Immature natural killer cell (primary cell): Measurements from ENCODE around the gene TPH2. TPM values are rescaled to one million over a fixed set of nuclear protein-coding genes. Genes with fewer than 3 reads are reported as not detected.
A peak's percentile ranks its signal among the peaks of the same experiment; 100 is the strongest.

Experiments used
- DNase-seq, 3 donors: peaks; one replicate each; pipeline ENCODE4 v3.0.0; 2022; ENCODE audit warnings: mixed read lengths in 1 of 3
- H3K27ac Mint-ChIP-seq, 6 donors: one replicate each; pipeline ENCODE4 v1.8.0; 2020; ENCODE audit warnings: mixed read lengths in 6 of 6, mild to moderate bottlenecking in 5 of 6, inconsistent platforms in 4 of 6, moderate library complexity in 3 of 6
- H3K27me3 Mint-ChIP-seq, 3 donors: one replicate each; pipeline ENCODE4 v1.8.0; 2020 to 2021; ENCODE audit warnings: low read depth in 3 of 3, mild to moderate bottlenecking in 3 of 3, mixed read lengths in 3 of 3, moderate library complexity in 3 of 3, inconsistent platforms in 1 of 3
- H3K36me3 Mint-ChIP-seq, 3 donors: one replicate each; pipeline ENCODE4 v1.8.0; 2020; ENCODE audit warnings: mixed read lengths in 3 of 3, inconsistent platforms in 2 of 3, mild to moderate bottlenecking in 2 of 3
- H3K4me1 Mint-ChIP-seq, 2 donors: one replicate each; pipeline ENCODE4 v1.8.0; 2020; ENCODE audit warnings: inconsistent platforms in 2 of 2, mild to moderate bottlenecking in 2 of 2, mixed read lengths in 2 of 2, moderate library complexity in 1 of 2
- H3K4me3 Mint-ChIP-seq, 5 donors: one replicate each; pipeline ENCODE4 v1.8.0; 2020; ENCODE audit warnings: mild to moderate bottlenecking in 5 of 5, mixed read lengths in 5 of 5, inconsistent platforms in 3 of 5, moderate library complexity in 3 of 5
- H3K9me3 Mint-ChIP-seq, 6 donors: one replicate each; pipeline ENCODE4 v1.8.0; 2020; ENCODE audit warnings: mild to moderate bottlenecking in 6 of 6, mixed read lengths in 6 of 6, inconsistent platforms in 4 of 6, moderate library complexity in 3 of 6
- polyA plus RNA-seq, 3 donors: library from polyadenylated mRNA; unstranded; fragments of 300-500 nt; fragmentation: Illumina TruSeq; gene quantifications; one replicate each; pipeline ENCODE4 v1.2.3, GENCODE V29; 2021

TPH2 gene
- polyA plus RNA-seq, 3 donors from 2014 or later = not detected

DNA sequence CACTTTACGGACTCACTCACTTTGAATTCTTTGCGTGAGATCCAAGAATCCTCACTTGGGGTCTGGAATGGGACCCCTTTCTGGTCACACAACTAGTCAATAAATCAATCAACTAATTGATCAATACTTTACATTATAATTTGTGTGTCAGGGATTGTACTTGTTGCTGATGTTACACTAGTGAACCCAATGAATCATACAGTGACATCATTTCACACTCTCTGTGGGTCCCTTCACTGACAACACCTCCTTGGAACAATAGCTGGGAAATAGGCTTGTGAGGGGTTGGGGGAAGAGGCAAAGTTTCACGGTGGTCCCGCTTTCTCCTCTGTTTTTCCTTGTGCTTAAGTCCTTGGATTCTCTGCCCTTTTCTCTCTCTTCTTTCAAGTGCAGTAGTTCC is 35.0 kb downstream of the TPH2 start:
- peaks cover 0 to 2% (median 2%) of the 10 kb centered on the region in 3 donors for H3K27me3 Mint-ChIP-seq
- no peaks in the 10 kb centered on the region for H3K4me1 Mint-ChIP-seq
- no peak overlapping the region for H3K4me3 Mint-ChIP-seq
- H3K27ac Mint-ChIP-seq = no peak overlapping the region
- no peaks in the 10 kb centered on the region for H3K36me3 Mint-ChIP-seq
- H3K9me3 Mint-ChIP-seq = no peaks in the 10 kb centered on the region
- no peak for DNase-seq

DNA sequence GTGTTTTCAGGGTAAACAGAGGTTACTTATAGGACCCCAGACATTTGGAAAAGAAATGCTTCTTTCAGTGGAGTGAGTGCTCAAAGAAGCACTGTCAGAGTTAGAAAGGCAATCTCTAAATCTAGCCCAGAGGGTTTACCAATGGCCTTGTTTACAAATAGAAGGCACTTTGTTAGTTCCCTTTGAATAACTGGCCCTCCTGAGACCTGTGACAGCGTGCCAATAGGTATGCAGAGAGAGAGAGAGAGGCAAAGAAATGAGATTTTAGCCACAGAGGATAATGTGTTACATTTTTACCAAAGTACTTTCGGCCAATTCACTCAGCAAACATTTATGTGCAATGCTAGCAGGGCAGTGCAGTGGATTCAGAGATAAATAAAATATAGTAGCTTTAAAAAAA is 41.9 kb downstream of the TPH2 start:
- no peak overlapping the region for H3K27ac Mint-ChIP-seq
- H3K4me3 Mint-ChIP-seq = no peak overlapping the region
- no peak for DNase-seq
- H3K9me3 Mint-ChIP-seq = no peaks in the 10 kb centered on the region
- peaks cover 0 to 1% (median 0%) of the 10 kb centered on the region in 3 donors for H3K27me3 Mint-ChIP-seq
- no peaks in the 10 kb centered on the region for H3K36me3 Mint-ChIP-seq
- no peaks in the 10 kb centered on the region for H3K4me1 Mint-ChIP-seq

DNA sequence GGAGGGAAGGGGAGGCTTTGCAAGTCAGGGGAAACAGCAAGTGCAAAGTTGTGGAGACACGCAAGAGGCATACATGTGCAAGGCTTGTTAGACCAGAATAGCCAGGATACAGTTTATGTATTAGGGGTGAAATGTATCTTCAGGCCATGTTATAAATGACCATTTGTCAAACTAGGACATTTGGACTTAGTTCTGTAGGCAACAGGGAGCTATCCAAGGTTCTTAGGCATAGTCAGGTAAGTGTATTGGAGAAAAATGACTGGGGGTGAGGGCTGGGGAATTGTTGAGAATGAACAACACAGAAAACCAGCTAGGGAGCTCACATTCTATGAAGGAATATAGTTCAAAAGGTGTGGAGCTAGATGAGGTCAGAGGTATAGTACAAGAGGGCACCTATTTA is 42.5 kb downstream of the TPH2 start:
- Mint-ChIP-seq H3K27ac (no peak overlapping the region), H3K4me1 (no peaks in the 10 kb centered on the region), H3K27me3 (peaks cover 0 to 1% (median 0%) of the 10 kb centered on the region in 3 donors), H3K9me3 (no peaks in the 10 kb centered on the region), H3K36me3 (no peaks in the 10 kb centered on the region), H3K4me3 (no peak overlapping the region)
- DNase-seq = no peak

DNA sequence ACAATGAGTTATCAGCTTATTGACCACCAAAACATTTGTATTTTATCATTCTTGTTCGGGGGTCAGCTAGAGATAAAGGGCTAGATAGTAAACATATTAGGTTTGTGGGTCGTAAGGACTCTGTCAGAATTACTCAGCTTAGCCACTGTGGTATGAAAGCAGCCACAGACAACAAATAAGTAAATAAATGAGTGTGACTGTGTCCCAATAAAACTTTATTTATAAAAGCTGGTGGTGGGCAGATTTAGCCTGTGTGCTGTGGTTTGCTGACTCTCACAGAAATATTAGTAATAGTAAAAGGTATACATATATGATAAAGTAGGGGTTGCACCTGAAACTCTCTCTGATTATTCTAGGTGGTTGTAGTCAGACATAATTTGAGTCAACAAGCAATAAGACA is 56.1 kb downstream of the TPH2 start:
- Mint-ChIP-seq H3K27me3 (peaks cover 0 to 7% (median 2%) of the 10 kb centered on the region in 3 donors), H3K9me3 (peaks cover 0 to 5% (median 0%) of the 10 kb centered on the region in 6 donors), H3K4me1 (no peaks in the 10 kb centered on the region), H3K4me3 (no peak overlapping the region), H3K27ac (no peak overlapping the region), H3K36me3 (no peaks in the 10 kb centered on the region)
- DNase-seq = no peak

- Mint-ChIP-seq H3K4me3 (no peak overlapping the region), H3K36me3 (no peaks in the 10 kb centered on the region), H3K9me3 (peaks cover 0 to 5% (median 0%) of the 10 kb centered on the region in 6 donors), H3K4me1 (no peaks in the 10 kb centered on the region), H3K27me3 (peaks cover 0 to 6% (median 0%) of the 10 kb centered on the region in 3 donors), H3K27ac (no peak overlapping the region)
- DNase-seq = no peak
Observed at GRCh38 chr12:71999795-72000194, 61.1 kb downstream of the TPH2 start.

GRCh38 chr12:72000969-72001648 is 62.5 kb downstream of the TPH2 start:
- Mint-ChIP-seq H3K4me1 (no peaks in the 10 kb centered on the region), H3K9me3 (peaks cover 0 to 5% (median 0%) of the 10 kb centered on the region in 6 donors), H3K4me3 (no peak overlapping the region), H3K27ac (no peak overlapping the region), H3K27me3 (peaks cover 0 to 8% (median 0%) of the 10 kb centered on the region in 3 donors), H3K36me3 (no peaks in the 10 kb centered on the region)
- no peak for DNase-seq

GRCh38 chr12:72006766-72007165 is 68.1 kb downstream of the TPH2 start:
- Mint-ChIP-seq H3K4me3 (no peak overlapping the region), H3K27me3 (peaks cover 0 to 4% (median 0%) of the 10 kb centered on the region in 3 donors), H3K9me3 (no peaks in the 10 kb centered on the region), H3K4me1 (no peaks in the 10 kb centered on the region), H3K36me3 (no peaks in the 10 kb centered on the region), H3K27ac (no peak overlapping the region)
- DNase-seq = no peak

- Mint-ChIP-seq H3K27me3 (peaks cover 0 to 4% (median 4%) of the 10 kb centered on the region in 3 donors), H3K4me1 (no peaks in the 10 kb centered on the region)
- DNase-seq = no peak
Observed at GRCh38 chr12:72010356-72010755, 71.7 kb downstream of the TPH2 start.

DNA sequence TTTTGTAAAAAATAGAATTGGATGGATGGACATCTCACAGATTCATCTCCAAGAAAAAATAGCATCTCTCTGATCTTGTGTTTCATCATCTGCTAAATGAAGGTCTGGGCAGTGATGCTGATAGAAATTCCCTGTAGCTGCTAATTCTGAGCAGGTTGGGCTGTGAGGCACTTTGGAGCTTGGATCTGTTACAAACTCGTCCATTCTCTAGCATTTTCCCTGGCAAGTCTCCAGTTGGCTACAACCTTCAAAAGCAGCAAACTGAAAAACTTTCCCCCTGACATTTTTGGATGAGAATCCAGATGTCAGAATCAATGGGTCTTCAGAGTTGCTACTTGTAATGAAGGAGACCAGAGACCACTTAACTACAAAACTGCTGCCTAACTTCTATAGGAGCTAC is 72.7 kb downstream of the TPH2 start:
- Mint-ChIP-seq H3K27ac (no peak overlapping the region), H3K4me1 (no peaks in the 10 kb centered on the region), H3K4me3 (no peak overlapping the region), H3K36me3 (no peaks in the 10 kb centered on the region), H3K27me3 (peaks cover 0 to 4% (median 2%) of the 10 kb centered on the region in 3 donors), H3K9me3 (no peaks in the 10 kb centered on the region)
- DNase-seq = no peak

More at GRCh38 chr12:72010356-72010755, 71.7 kb downstream of the TPH2 start:
- Mint-ChIP-seq H3K36me3 (no peaks in the 10 kb centered on the region), H3K4me3 (no peak overlapping the region), H3K27ac (no peak overlapping the region), H3K9me3 (no peaks in the 10 kb centered on the region)

- H3K27ac Mint-ChIP-seq = no peak overlapping the region
- no peak overlapping the region for H3K4me3 Mint-ChIP-seq
- no peaks in the 10 kb centered on the region for H3K9me3 Mint-ChIP-seq
- H3K4me1 Mint-ChIP-seq = no peaks in the 10 kb centered on the region
- no peak for DNase-seq
- no peaks in the 10 kb centered on the region for H3K36me3 Mint-ChIP-seq
- peaks cover under 1 to 5% (median 2%) of the 10 kb centered on the region in 3 donors for H3K27me3 Mint-ChIP-seq
Observed at GRCh38 chr12:72012874-72013273, 74.2 kb downstream of the TPH2 start.

DNA sequence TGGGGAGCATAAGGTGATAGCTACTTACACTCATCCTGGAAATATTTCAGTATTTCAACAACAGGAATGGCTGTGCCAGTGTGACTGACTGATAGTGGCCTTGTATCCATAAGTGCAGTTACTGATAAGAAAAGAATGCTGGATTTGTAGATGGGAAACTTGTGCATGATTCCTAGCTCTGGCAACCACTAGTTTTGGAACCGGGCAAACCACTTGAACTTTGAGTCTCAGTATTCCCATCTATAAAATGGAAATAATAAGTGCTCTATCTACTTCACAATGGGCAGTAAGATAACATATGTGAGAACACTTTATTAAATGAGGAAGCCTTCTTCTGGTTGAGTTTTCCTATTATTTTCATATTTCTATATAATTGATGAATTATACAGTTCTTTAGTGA is 77.2 kb downstream of the TPH2 start:
- no peak overlapping the region for H3K4me3 Mint-ChIP-seq
- H3K4me1 Mint-ChIP-seq = no peaks in the 10 kb centered on the region
- H3K36me3 Mint-ChIP-seq = no peaks in the 10 kb centered on the region
- H3K27me3 Mint-ChIP-seq = peaks cover 3 to 6% (median 3%) of the 10 kb centered on the region in 3 donors
- no peak for DNase-seq
- H3K27ac Mint-ChIP-seq = no peak overlapping the region
- H3K9me3 Mint-ChIP-seq = no peaks in the 10 kb centered on the region

DNA sequence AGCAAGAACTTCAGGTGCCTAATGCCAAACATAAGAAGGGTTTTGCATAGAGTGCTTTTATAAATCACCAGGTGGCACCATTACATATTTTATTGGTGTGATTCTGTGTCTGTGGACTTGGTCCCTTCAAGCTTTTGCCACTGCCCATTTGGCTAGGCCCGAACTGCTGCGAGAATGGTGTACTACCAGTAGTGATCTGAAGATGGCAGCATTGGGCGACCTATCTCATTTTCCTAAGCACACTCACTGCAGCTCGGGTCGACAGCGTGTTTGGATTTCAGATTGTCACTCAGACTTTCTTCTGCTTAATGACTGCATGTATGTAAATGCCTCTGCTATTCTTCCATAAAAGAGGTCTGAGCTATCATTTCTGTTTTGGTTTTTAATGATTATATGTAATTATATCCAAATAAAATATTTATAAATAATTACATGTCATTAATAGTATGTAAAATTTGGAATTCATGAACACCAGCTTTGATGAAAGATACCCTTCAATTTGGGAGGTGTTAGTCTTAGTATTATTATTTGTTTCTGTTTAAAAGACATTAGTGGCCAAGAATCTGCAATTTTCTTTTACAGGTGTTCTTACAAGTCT is 78.5 kb downstream of the TPH2 start:
- H3K27ac Mint-ChIP-seq = no peak overlapping the region
- no peaks in the 10 kb centered on the region for H3K9me3 Mint-ChIP-seq

DNA sequence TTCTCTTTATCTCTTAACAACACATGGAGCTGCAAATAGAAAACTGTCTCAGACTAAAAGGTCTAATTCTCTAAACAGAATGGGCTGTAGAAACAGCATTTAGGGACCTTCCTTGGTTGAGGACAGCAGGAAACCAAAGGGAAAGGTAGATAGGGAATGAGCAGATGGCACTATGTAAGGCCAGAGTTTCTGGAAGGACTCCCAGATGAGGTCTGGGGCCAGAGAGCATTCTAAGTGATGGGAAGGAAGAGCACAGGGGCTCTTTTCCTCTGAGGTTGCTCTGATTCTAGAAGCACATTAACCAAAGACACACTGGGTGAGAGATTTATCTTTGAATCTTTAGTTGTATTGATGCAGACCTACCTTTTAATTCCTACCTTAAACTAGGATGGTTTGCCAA is 79.4 kb downstream of the TPH2 start:
- H3K9me3 Mint-ChIP-seq = no peaks in the 10 kb centered on the region
- no peaks in the 10 kb centered on the region for H3K4me1 Mint-ChIP-seq
- no peaks in the 10 kb centered on the region for H3K36me3 Mint-ChIP-seq
- no peak for DNase-seq
- H3K27ac Mint-ChIP-seq = no peak overlapping the region
- no peak overlapping the region for H3K4me3 Mint-ChIP-seq
- peaks cover 2 to 4% (median 3%) of the 10 kb centered on the region in 3 donors for H3K27me3 Mint-ChIP-seq

More for the DNA sequence above, 78.5 kb downstream of the TPH2 start:
- DNase-seq = peak; percentile 25 to 47 (median 41)
- no peak overlapping the region for H3K4me3 Mint-ChIP-seq
- no peaks in the 10 kb centered on the region for H3K4me1 Mint-ChIP-seq
- H3K27me3 Mint-ChIP-seq = peaks cover 2 to 4% (median 3%) of the 10 kb centered on the region in 3 donors
- H3K36me3 Mint-ChIP-seq = no peaks in the 10 kb centered on the region

DNA sequence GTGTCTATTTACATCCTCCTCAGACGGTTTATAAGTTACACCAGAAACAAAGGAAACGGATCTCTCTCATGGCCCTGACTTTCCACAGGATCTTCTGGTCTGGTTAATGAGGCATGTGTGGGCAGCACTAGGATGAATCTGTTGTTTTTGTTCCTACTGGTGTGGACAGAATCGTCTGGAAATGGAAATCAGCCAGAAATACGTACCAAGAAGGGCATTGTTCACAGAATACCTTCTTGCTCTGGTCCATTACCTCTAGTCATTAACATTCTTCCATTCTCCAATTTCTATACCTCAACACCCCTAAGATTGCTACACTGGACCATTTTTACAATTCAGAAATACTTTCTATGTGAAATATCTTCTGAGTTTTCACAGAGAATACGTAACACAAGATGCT is 86.0 kb downstream of the TPH2 start:
- Mint-ChIP-seq H3K9me3 (peaks cover 0 to 4% (median 0%) of the 10 kb centered on the region in 6 donors), H3K27ac (no peak overlapping the region), H3K4me1 (no peaks in the 10 kb centered on the region), H3K27me3 (no peaks in the 10 kb centered on the region), H3K36me3 (no peaks in the 10 kb centered on the region), H3K4me3 (no peak overlapping the region)
- DNase-seq = no peak
